Activated B cell treated with CpG ODN at 0.5 μM for 24 hours (primary cell): ENCODE data around the gene GLB1L2. TPM values are rescaled to one million over a fixed set of nuclear protein-coding genes. Genes with fewer than 3 reads are reported as not detected.

ENCODE experiments used
- ATAC-seq: fragments of 200-7000 bp; cut with Tn5 transposase; one replicate; pipeline ENCODE4 v1.10.0; 2021; ENCODE audit warnings: low read depth, mild to moderate bottlenecking, moderate library complexity
- CTCF ChIA-PET: fragments of 350-600 bp; sonication (Branson Sonifier 250); formaldehyde crosslinking; loops from one replicate; lab custom pipeline; 2021; ENCODE audit warnings: antibody characterized with exemption; lab: Charles Lee
- POLR2A ChIA-PET: fragments of 350-600 bp; sonication (Branson Sonifier 250); formaldehyde crosslinking; loops from one replicate; lab custom pipeline; 2021; ENCODE audit warnings: antibody characterized with exemption; lab: Charles Lee
- DNase-seq: peaks from one replicate; pipeline ENCODE4 v3.0.0; 2022
- H3K27ac Mint-ChIP-seq: one replicate; pipeline ENCODE4 v1.8.0; 2020; ENCODE audit warnings: mixed read lengths
- H3K27me3 Mint-ChIP-seq: one replicate; pipeline ENCODE4 v1.8.0; 2021; ENCODE audit warnings: mixed read lengths
- H3K36me3 Mint-ChIP-seq: one replicate; pipeline ENCODE4 v1.8.0; 2021; ENCODE audit warnings: low read depth, mixed read lengths
- H3K4me1 Mint-ChIP-seq: one replicate; pipeline ENCODE4 v1.8.0; 2021; ENCODE audit warnings: mixed read lengths
- H3K4me3 Mint-ChIP-seq: one replicate; pipeline ENCODE4 v1.8.0; 2020; ENCODE audit warnings: mild to moderate bottlenecking, mixed read lengths
- H3K9me3 Mint-ChIP-seq: one replicate; pipeline ENCODE4 v1.8.0; 2020; ENCODE audit warnings: mixed read lengths
- intact Hi-C: fragments of 100-400 bp; cut with micrococcal nuclease; formaldehyde crosslinking; loops from one replicate; pipeline ENCODE4 v1.15.1; 2024
- total RNA-seq: library from RNA; stranded (reverse); gene quantifications from 2 replicates; pipeline ENCODE4 v1.2.3, GENCODE V29; 2022
- TF ChIP-seq, protein P1 (sequence below): fragments of 200-600 bp; IDR thresholded peaks from one replicate; pipeline ENCODE4 v1.8.0; 2022; ENCODE audit warnings: antibody characterized with exemption, mild to moderate bottlenecking

GLB1L2 gene
- total RNA-seq, 1 donor from 2014 or later: 0.33 TPM

DNA sequence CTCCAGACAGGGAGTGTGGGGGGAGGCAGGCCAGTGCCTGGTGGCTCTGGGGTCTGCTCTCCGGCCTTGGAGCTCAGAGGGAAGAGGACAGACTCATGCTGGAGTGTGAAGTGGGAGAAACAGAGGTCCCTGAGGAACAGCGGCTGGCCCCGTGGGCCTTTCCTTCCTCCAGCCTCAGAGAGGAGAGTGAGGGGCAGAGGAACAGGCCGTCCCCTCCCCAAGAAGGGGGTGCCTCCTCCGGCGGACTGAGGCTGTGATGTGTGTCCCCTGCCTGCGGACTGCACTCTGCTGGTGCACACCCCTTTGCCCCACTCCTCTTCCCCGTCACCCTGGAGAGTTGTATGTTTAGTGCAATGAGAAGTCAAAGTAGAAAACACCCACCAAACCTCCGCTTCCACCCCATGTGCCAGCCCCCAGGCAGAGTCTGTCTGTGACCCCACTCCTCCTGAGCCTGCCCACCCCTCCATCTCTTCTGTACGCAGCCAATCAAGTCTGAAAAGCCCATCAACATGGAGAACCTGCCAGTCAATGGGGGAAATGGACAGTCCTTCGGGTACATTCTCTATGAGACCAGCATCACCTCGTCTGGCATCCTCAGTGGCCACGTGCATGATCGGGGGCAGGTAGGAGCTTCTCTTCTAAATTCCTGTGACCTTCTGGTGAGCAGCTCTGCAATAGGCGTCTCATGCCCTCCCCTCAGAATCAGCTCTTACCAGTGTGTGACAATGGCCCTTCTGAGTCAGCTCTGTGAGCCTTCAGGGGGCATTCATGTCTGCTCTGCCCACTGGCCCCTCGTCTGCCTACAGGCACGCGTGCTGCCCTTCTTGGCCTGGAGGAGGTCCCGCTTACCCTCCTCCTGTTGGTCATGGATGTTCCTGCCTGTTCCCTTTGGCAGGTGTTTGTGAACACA, 39.0 kb downstream of the GLB1L2 start:
- ATAC-seq (no peak), DNase-seq (no peak)
- intact Hi-C loops: no loop called here
- TF ChIP-seq, protein P1, sequence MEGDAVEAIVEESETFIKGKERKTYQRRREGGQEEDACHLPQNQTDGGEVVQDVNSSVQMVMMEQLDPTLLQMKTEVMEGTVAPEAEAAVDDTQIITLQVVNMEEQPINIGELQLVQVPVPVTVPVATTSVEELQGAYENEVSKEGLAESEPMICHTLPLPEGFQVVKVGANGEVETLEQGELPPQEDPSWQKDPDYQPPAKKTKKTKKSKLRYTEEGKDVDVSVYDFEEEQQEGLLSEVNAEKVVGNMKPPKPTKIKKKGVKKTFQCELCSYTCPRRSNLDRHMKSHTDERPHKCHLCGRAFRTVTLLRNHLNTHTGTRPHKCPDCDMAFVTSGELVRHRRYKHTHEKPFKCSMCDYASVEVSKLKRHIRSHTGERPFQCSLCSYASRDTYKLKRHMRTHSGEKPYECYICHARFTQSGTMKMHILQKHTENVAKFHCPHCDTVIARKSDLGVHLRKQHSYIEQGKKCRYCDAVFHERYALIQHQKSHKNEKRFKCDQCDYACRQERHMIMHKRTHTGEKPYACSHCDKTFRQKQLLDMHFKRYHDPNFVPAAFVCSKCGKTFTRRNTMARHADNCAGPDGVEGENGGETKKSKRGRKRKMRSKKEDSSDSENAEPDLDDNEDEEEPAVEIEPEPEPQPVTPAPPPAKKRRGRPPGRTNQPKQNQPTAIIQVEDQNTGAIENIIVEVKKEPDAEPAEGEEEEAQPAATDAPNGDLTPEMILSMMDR: no peak
- Mint-ChIP-seq H3K4me1 (no peaks in the 10 kb centered on the region), H3K36me3 (no peaks in the 10 kb centered on the region), H3K27ac (no peak overlapping the region), H3K4me3 (no peak overlapping the region), H3K9me3 (no peaks in the 10 kb centered on the region), H3K27me3 (peaks cover 2% of the 10 kb centered on the region)
- POLR2A ChIA-PET: no interaction called here
- CTCF ChIA-PET: no interaction called here

DNA sequence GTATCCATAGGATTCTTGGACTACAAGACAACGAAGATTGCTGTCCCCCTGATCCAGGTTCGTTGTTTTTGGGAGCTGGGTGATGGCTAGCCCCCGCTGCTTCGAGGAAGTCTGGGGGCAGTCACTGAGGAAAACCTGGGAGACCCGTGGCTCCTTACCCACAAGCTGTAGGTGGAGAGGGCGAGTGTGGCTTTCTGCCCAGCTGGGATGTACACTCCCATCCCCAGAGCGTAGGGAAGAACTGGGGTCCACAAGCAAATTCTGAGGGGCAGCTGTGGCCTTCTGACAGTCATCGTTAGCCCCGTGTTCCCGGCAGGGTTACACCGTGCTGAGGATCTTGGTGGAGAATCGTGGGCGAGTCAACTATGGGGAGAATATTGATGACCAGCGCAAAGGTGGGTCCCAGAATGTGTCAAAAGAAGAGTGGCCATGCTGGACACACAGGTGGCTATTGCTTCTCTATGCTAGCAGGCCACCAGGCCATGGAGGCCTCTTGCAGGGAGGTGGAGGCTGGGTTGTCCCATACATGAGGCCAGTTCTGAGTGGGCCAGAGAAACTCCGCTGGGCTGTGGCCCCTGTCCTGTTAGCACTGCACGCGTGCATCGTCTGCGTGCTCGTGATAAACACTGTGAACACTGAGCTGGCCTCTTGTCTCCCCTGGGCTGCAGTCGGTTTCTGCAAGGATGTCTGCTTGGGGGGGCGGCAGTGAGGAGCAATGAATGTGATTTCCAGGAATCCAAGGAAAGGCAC, 39.8 kb downstream of the GLB1L2 start:
- H3K4me1 Mint-ChIP-seq: no peaks in the 10 kb centered on the region
- POLR2A ChIA-PET: no interaction called here
- CTCF ChIA-PET: no interaction called here
- no peaks in the 10 kb centered on the region for H3K36me3 Mint-ChIP-seq
- TF ChIP-seq, protein P1: no peak
- H3K4me3 Mint-ChIP-seq: no peak overlapping the region
- peaks cover 2% of the 10 kb centered on the region for H3K27me3 Mint-ChIP-seq
- H3K27ac Mint-ChIP-seq: no peak overlapping the region
- intact Hi-C loops: no loop called here
- DNase-seq: no peak
- no peaks in the 10 kb centered on the region for H3K9me3 Mint-ChIP-seq
- no peak for ATAC-seq

DNA sequence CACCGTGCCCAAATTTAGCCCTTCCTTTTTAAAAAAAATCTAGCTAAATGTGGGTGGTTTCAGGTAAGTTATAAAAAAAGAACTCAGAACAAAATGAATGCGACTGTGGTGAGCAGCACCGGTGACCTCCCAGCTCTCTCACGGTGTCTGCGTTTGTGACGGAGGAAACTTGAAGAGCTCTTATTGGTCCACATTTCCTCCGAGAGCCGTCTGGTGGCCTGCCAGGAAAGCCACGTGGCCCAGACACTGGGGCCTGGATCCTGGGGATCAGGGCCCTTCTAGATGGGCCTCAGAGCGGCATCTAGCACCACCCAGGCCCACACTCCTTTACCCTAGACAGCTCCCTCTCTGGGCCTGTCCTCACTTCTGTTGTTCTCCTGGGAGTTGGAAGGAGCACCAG, 40.7 kb downstream of the GLB1L2 start:
- DNase-seq (no peak), ATAC-seq (no peak)
- POLR2A ChIA-PET: no interaction called here
- H3K36me3 Mint-ChIP-seq: no peaks in the 10 kb centered on the region
- TF ChIP-seq, protein P1: no peak
- intact Hi-C loops: no loop called here
- CTCF ChIA-PET: no interaction called here
- H3K27me3 Mint-ChIP-seq: peaks cover 2% of the 10 kb centered on the region
- no peaks in the 10 kb centered on the region for H3K9me3 Mint-ChIP-seq
- no peak overlapping the region for H3K27ac Mint-ChIP-seq
- no peaks in the 10 kb centered on the region for H3K4me1 Mint-ChIP-seq
- no peak overlapping the region for H3K4me3 Mint-ChIP-seq

DNA sequence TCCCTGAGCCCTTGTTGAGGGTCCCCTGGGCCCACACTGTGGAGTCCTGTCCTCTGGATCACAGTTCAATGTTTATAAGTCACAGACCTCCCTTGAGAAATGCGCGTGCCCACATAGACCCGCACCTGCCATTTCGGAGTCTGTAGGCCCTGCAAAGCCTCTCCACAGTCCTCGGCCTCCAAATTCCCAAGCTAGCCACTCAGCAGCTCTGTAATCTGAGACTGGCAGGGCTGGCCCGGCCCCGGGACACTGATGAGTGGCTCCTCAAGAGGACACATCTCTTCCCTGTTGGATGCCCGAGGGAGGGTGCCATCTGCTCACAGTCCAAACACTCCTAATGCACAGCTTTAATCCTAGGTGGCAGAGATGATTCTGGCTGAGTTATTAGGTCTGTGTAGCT, 41.2 kb downstream of the GLB1L2 start:
- no peak for ATAC-seq
- ChIA-PET CTCF (no interaction called here), POLR2A (no interaction called here)
- H3K4me1 Mint-ChIP-seq: no peaks in the 10 kb centered on the region
- H3K4me3 Mint-ChIP-seq: no peak overlapping the region
- no peak for DNase-seq
- H3K27me3 Mint-ChIP-seq: peaks cover 2% of the 10 kb centered on the region
- TF ChIP-seq, protein P1: no peak
- no peaks in the 10 kb centered on the region for H3K36me3 Mint-ChIP-seq
- H3K9me3 Mint-ChIP-seq: no peaks in the 10 kb centered on the region
- no peak overlapping the region for H3K27ac Mint-ChIP-seq
- intact Hi-C loops: no loop called here

DNA sequence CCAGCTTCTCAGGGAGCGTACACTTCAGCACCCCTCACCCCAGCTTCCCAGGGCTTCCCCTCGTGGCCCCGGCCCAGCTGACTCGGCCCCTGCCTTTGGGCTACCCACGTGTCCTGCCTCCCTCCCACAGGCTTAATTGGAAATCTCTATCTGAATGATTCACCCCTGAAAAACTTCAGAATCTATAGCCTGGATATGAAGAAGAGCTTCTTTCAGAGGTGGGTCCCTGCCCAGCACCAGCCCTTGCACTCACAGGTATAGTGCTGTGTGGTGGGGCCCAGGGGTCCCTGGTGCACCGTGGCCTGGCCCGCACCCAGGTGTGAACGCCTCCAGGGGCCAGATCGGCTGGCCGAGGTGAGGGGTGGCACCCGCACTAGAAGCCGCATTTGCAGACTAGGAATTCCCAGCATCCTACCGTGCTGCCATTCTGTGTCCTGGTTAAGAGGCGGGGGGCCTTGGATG, 41.8 kb downstream of the GLB1L2 start:
- ATAC-seq: no peak
- Mint-ChIP-seq H3K4me3 (no peak overlapping the region), H3K4me1 (no peaks in the 10 kb centered on the region), H3K27me3 (no peaks in the 10 kb centered on the region), H3K36me3 (no peaks in the 10 kb centered on the region), H3K27ac (no peak overlapping the region), H3K9me3 (no peaks in the 10 kb centered on the region)
- TF ChIP-seq, protein P1: no peak
- ChIA-PET CTCF (no interaction called here), POLR2A (no interaction called here)
- DNase-seq: no peak
- intact Hi-C loops: no loop called here
